Measurements from ENCODE around the gene OLFML2B.
"Not testable (repeated sequence)": the region's sequence is repeated elsewhere in the genome, so short reads cannot be mapped to it uniquely, and the experiment has no call there.

OLFML2B gene

GRCh38 chr1:162036163-162036562, 12.5 kb upstream of the OLFML2B start:
- in situ Hi-C loops (cut with MboI; ENCODE audit: low sequenced_read_pairs) = loop anchor here (25.0 kb wide), 1 partner anchor 249 kb away; no protein-coding TSS in a partner anchor

GRCh38 chr1:162035241-162035640, 11.6 kb upstream of the OLFML2B start:
- in situ Hi-C loops (cut with MboI; ENCODE audit: low sequenced_read_pairs) = loop anchor here (25.0 kb wide), 1 partner anchor 248 kb away; no protein-coding TSS in a partner anchor

- in situ Hi-C loops (cut with MboI; ENCODE audit: low sequenced_read_pairs) = loop anchor here (25.0 kb wide), 1 partner anchor 246 kb away; no protein-coding TSS in a partner anchor
Observed at GRCh38 chr1:162033428-162033827, 9.8 kb upstream of the OLFML2B start.

GRCh38 chr1:162030759-162031280, 7.2 kb upstream of the OLFML2B start:
- in situ Hi-C loops (cut with MboI; ENCODE audit: low sequenced_read_pairs) = loop anchor here (25.0 kb wide), 1 partner anchor 244 kb away; no protein-coding TSS in a partner anchor

- in situ Hi-C loops (cut with MboI; ENCODE audit: low sequenced_read_pairs) = loop anchor here (25.0 kb wide), 1 partner anchor 242 kb away; no protein-coding TSS in a partner anchor
Observed at GRCh38 chr1:162029157-162029556, 5.5 kb upstream of the OLFML2B start.

GRCh38 chr1:162028726-162029125, 5.1 kb upstream of the OLFML2B start:
- in situ Hi-C loops (cut with MboI; ENCODE audit: low sequenced_read_pairs) = loop anchor here (25.0 kb wide), 1 partner anchor 241 kb away; no protein-coding TSS in a partner anchor

- in situ Hi-C loops (cut with MboI; ENCODE audit: low sequenced_read_pairs) = loop anchor here (25.0 kb wide), 1 partner anchor 240 kb away; no protein-coding TSS in a partner anchor
Observed at GRCh38 chr1:162026881-162027280, 3.2 kb upstream of the OLFML2B start.

GRCh38 chr1:162025541-162025940, 1.9 kb upstream of the OLFML2B start:
- in situ Hi-C loops (cut with MboI; ENCODE audit: low sequenced_read_pairs) = loop anchor here (25.0 kb wide), 1 partner anchor 238 kb away; no protein-coding TSS in a partner anchor

GRCh38 chr1:162023181-162023546, 505 bp downstream of the OLFML2B start:
- in situ Hi-C loops (cut with MboI; ENCODE audit: low sequenced_read_pairs) = no loop called here

- in situ Hi-C loops (cut with MboI; ENCODE audit: low sequenced_read_pairs) = no loop called here
Observed at GRCh38 chr1:162022626-162023025, 1.0 kb downstream of the OLFML2B start.

GRCh38 chr1:162021124-162021523, 2.5 kb downstream of the OLFML2B start:
- in situ Hi-C loops (cut with MboI; ENCODE audit: low sequenced_read_pairs) = no loop called here

- in situ Hi-C loops (cut with MboI; ENCODE audit: low sequenced_read_pairs) = no loop called here
Observed at GRCh38 chr1:162020150-162020549, 3.5 kb downstream of the OLFML2B start.

- in situ Hi-C loops (cut with MboI; ENCODE audit: low sequenced_read_pairs) = no loop called here
Observed at GRCh38 chr1:162019446-162019845, 4.2 kb downstream of the OLFML2B start.

GRCh38 chr1:162019006-162019405, 4.7 kb downstream of the OLFML2B start:
- in situ Hi-C loops (cut with MboI; ENCODE audit: low sequenced_read_pairs) = no loop called here

GRCh38 chr1:162018418-162018817, 5.3 kb downstream of the OLFML2B start:
- in situ Hi-C loops (cut with MboI; ENCODE audit: low sequenced_read_pairs) = no loop called here

GRCh38 chr1:162017791-162018190, 5.9 kb downstream of the OLFML2B start:
- in situ Hi-C loops (cut with MboI; ENCODE audit: low sequenced_read_pairs) = not testable (repeated sequence)

GRCh38 chr1:162016631-162017030, 7.0 kb downstream of the OLFML2B start:
- in situ Hi-C loops (cut with MboI; ENCODE audit: low sequenced_read_pairs) = no loop called here

GRCh38 chr1:162015196-162015595, 8.5 kb downstream of the OLFML2B start:
- in situ Hi-C loops (cut with MboI; ENCODE audit: low sequenced_read_pairs) = no loop called here

- in situ Hi-C loops (cut with MboI; ENCODE audit: low sequenced_read_pairs) = no loop called here
Observed at GRCh38 chr1:162014202-162014601, 9.5 kb downstream of the OLFML2B start.

- in situ Hi-C loops (cut with MboI; ENCODE audit: low sequenced_read_pairs) = no loop called here
Observed at GRCh38 chr1:162013289-162013688, 10.4 kb downstream of the OLFML2B start.

GRCh38 chr1:162011337-162012012, 12.2 kb downstream of the OLFML2B start:
- in situ Hi-C loops (cut with MboI; ENCODE audit: low sequenced_read_pairs) = no loop called here

GRCh38 chr1:162010175-162010506, 13.5 kb downstream of the OLFML2B start:
- in situ Hi-C loops (cut with MboI; ENCODE audit: low sequenced_read_pairs) = no loop called here

Data from HL-60/S4 treated with phorbol 12-myristate 13-acetate at 8.2 ng/mL for 4 days and 3 days (cell line).